HepG2 (cell line): ENCODE data around the gene QSOX2. TPM values are rescaled to one million over a fixed set of nuclear protein-coding genes. Genes with fewer than 3 reads are reported as not detected.

Source experiments
- CBX1 ChIP-seq: IDR thresholded peaks from one replicate; pipeline ENCODE4 v1.6.1; 2016; ENCODE audit warnings: antibody characterized with exemption, low read depth
- CEBPG ChIP-seq: IDR thresholded peaks from 2 replicates; pipeline ENCODE4 v1.6.1; 2016
- HNF4G ChIP-seq, 2 experiments: sonication (generic) in 1 of 2; formaldehyde crosslinking in 1 of 2; IDR thresholded peaks; 2 replicates each; pipeline versions ENCODE4 v1.4.0 to v1.6.1; 2011 to 2020; ENCODE audit warnings: borderline replicate concordance in 2 of 2, low read depth in 2 of 2, mild to moderate bottlenecking in 2 of 2, low read length in 1 of 2, missing genetic modification reagents in 1 of 2, moderate library complexity in 1 of 2
- MTA1 ChIP-seq: sonication (generic); formaldehyde crosslinking; IDR thresholded peaks from 2 replicates; pipeline ENCODE4 v1.4.0; 2020; ENCODE audit warnings: missing genetic modification reagents, mild to moderate bottlenecking, borderline replicate concordance
- NAIF1 ChIP-seq: sonication (generic); formaldehyde crosslinking; IDR thresholded peaks from 2 replicates; pipeline ENCODE4 v1.5.0; 2020; ENCODE audit warnings: mild to moderate bottlenecking, missing genetic modification reagents, borderline replicate concordance
- RCOR2 ChIP-seq: IDR thresholded peaks from 2 replicates; pipeline ENCODE4 v1.6.1; 2016; ENCODE audit warnings: missing biosample characterization, missing genetic modification reagents
- SOX13 ChIP-seq, 3 experiments: fragments of 450-650 bp in 1 of 3; sonication (generic) in 1 of 3; formaldehyde crosslinking in 1 of 3; IDR thresholded peaks in 2 of 3; conservative IDR thresholded peaks in 1 of 3; 2 replicates each; pipeline versions ENCODE4 v1.5.0 to v1.6.1; 2016 to 2020; ENCODE audit warnings: antibody characterized with exemption in 1 of 3, mild to moderate bottlenecking in 1 of 3, missing compliant biosample characterization in 1 of 3, missing genetic modification reagents in 1 of 3, moderate library complexity in 1 of 3
- ZFP36 ChIP-seq: fragments of 150-350 bp; IDR thresholded peaks from 2 replicates; pipeline ENCODE4 v1.6.1; 2018; ENCODE audit warnings: borderline replicate concordance, low read length, low read depth; ENCODE audit not compliant: partially characterized antibody
- ZNF225 ChIP-seq: sonication (generic); formaldehyde crosslinking; IDR thresholded peaks from 2 replicates; pipeline ENCODE4 v1.4.0; 2020; ENCODE audit warnings: mild to moderate bottlenecking, missing genetic modification reagents
- ZNF232 ChIP-seq: sonication (generic); formaldehyde crosslinking; IDR thresholded peaks from 2 replicates; pipeline ENCODE4 v1.4.0; 2020; ENCODE audit warnings: missing genetic modification reagents, borderline replicate concordance
- ZNF367 ChIP-seq: sonication (generic); formaldehyde crosslinking; IDR thresholded peaks from 2 replicates; pipeline ENCODE4 v1.4.0; 2020; ENCODE audit warnings: missing genetic modification reagents, borderline replicate concordance
- ZNF556 ChIP-seq: sonication (generic); formaldehyde crosslinking; IDR thresholded peaks from 2 replicates; pipeline ENCODE4 v1.4.0; 2020; ENCODE audit warnings: mild to moderate bottlenecking, missing genetic modification reagents, borderline replicate concordance
- ZSCAN31 ChIP-seq: sonication (generic); formaldehyde crosslinking; IDR thresholded peaks from 2 replicates; pipeline ENCODE4 v1.5.0; 2020; ENCODE audit warnings: low read depth, mild to moderate bottlenecking, missing genetic modification reagents
- polyA plus RNA-seq, 8 experiments: library from polyadenylated mRNA; depleted of rRNA in 3 of 8; stranded (reverse) in 7 of 8; unstranded in 1 of 8; fragments of >200 nt; fragmentation: Illumina TruSeq in 4 of 8; extraction: Trizol in 4 of 8; gene quantifications; 2 replicates each; pipeline versions ENCODE4 v1.2.1 to v1.2.3, GENCODE V29; 2011 to 2016; ENCODE audit warnings: low read depth in 4 of 8, missing spikeins in 1 of 8, mixed read lengths in 1 of 8; ENCODE audit not compliant: insufficient read depth in 1 of 8
- total RNA-seq, 5 experiments: library from RNA; depleted of rRNA; stranded (reverse); fragments of >200 nt; fragmentation: Illumina TruSeq; extraction: Trizol; gene quantifications; 2 replicates each; pipeline ENCODE4 v1.2.3, GENCODE V29; 2016; ENCODE audit warnings: low read depth in 1 of 5
- TF ChIP-seq, protein P1 (sequence below): IDR thresholded peaks from 2 replicates; pipeline ENCODE4 v1.6.1; 2016; ENCODE audit warnings: low read depth, missing genetic modification reagents, missing compliant biosample characterization
- TF ChIP-seq, protein P2 (sequence below): sonication (generic); formaldehyde crosslinking; IDR thresholded peaks from 2 replicates; pipeline ENCODE4 v1.4.0; 2020; ENCODE audit warnings: missing genetic modification reagents, borderline replicate concordance
- TF ChIP-seq, protein P3 (sequence below): sonication (generic); formaldehyde crosslinking; IDR thresholded peaks from 2 replicates; pipeline ENCODE4 v1.4.0; 2020; ENCODE audit warnings: low read depth, mild to moderate bottlenecking, missing genetic modification reagents
- TF ChIP-seq, protein P4 (sequence below): IDR thresholded peaks from 2 replicates; pipeline ENCODE4 v1.6.1; 2016; ENCODE audit warnings: control low read depth

Gene QSOX2
- total and polyA plus RNA-seq, 2 of the 13 experiments (the other 11 are each of a cell fraction or from before 2014, with no cell fraction given), result 27.1 to 42.1 TPM

DNA sequence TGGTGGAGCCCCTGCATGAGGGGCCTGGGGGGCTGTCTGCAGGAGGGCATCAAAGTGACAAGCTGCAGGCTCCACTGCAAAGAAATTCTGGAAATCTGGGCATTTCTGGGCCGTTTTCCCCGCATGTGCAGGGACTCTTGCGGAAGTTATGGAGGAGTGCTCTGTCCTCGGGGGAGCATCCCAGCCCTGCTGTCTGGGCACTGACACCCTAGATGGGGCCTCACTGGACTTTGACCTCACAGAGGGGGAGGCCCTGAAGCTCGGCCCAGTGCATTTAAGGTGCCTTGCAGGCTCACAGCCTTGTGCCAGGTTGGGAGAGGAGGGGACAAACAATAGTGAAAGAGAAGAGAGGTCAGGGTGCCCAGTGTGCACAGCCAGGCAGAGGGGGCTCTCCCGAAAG lies 76.1 kb downstream of the QSOX2 start (continued):
- TF ChIP-seq, protein P1, sequence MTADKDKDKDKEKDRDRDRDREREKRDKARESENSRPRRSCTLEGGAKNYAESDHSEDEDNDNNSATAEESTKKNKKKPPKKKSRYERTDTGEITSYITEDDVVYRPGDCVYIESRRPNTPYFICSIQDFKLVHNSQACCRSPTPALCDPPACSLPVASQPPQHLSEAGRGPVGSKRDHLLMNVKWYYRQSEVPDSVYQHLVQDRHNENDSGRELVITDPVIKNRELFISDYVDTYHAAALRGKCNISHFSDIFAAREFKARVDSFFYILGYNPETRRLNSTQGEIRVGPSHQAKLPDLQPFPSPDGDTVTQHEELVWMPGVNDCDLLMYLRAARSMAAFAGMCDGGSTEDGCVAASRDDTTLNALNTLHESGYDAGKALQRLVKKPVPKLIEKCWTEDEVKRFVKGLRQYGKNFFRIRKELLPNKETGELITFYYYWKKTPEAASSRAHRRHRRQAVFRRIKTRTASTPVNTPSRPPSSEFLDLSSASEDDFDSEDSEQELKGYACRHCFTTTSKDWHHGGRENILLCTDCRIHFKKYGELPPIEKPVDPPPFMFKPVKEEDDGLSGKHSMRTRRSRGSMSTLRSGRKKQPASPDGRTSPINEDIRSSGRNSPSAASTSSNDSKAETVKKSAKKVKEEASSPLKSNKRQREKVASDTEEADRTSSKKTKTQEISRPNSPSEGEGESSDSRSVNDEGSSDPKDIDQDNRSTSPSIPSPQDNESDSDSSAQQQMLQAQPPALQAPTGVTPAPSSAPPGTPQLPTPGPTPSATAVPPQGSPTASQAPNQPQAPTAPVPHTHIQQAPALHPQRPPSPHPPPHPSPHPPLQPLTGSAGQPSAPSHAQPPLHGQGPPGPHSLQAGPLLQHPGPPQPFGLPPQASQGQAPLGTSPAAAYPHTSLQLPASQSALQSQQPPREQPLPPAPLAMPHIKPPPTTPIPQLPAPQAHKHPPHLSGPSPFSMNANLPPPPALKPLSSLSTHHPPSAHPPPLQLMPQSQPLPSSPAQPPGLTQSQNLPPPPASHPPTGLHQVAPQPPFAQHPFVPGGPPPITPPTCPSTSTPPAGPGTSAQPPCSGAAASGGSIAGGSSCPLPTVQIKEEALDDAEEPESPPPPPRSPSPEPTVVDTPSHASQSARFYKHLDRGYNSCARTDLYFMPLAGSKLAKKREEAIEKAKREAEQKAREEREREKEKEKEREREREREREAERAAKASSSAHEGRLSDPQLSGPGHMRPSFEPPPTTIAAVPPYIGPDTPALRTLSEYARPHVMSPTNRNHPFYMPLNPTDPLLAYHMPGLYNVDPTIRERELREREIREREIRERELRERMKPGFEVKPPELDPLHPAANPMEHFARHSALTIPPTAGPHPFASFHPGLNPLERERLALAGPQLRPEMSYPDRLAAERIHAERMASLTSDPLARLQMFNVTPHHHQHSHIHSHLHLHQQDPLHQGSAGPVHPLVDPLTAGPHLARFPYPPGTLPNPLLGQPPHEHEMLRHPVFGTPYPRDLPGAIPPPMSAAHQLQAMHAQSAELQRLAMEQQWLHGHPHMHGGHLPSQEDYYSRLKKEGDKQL (CRISPR knock-in tag), result no peak
- no peak for TF ChIP-seq ZNF367
- TF ChIP-seq ZNF556 (CRISPR knock-in tag), result no peak
- TF ChIP-seq MTA1, result peak; percentile 18; the same call in 1 of the 2 replicates
- no peak for TF ChIP-seq SOX13 (IDR thresholded peaks at IDR 0.05)
- TF ChIP-seq SOX13 (CRISPR knock-in tag; conservative IDR thresholded peaks at IDR 0.05 in 1 of 2, IDR thresholded peaks at IDR 0.05 in 1 of 2), result peak in 1 of 2 experiments; percentile 22; a peak in 1 of 4 replicates
- TF ChIP-seq CBX1, result no peak
- peak; percentile 89 for TF ChIP-seq HNF4G (IDR thresholded peaks at IDR 0.05; ENCODE audit: borderline replicate concordance, low read depth, low read length)
- TF ChIP-seq HNF4G (CRISPR knock-in tag; IDR thresholded peaks at IDR 0.05; ENCODE audit: borderline replicate concordance, low read depth), result no peak
- TF ChIP-seq, protein P2, sequence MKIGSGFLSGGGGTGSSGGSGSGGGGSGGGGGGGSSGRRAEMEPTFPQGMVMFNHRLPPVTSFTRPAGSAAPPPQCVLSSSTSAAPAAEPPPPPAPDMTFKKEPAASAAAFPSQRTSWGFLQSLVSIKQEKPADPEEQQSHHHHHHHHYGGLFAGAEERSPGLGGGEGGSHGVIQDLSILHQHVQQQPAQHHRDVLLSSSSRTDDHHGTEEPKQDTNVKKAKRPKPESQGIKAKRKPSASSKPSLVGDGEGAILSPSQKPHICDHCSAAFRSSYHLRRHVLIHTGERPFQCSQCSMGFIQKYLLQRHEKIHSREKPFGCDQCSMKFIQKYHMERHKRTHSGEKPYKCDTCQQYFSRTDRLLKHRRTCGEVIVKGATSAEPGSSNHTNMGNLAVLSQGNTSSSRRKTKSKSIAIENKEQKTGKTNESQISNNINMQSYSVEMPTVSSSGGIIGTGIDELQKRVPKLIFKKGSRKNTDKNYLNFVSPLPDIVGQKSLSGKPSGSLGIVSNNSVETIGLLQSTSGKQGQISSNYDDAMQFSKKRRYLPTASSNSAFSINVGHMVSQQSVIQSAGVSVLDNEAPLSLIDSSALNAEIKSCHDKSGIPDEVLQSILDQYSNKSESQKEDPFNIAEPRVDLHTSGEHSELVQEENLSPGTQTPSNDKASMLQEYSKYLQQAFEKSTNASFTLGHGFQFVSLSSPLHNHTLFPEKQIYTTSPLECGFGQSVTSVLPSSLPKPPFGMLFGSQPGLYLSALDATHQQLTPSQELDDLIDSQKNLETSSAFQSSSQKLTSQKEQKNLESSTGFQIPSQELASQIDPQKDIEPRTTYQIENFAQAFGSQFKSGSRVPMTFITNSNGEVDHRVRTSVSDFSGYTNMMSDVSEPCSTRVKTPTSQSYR (CRISPR knock-in tag), result peak; percentile 65; the same call in 1 of the 2 replicates
- no peak for TF ChIP-seq CEBPG (CRISPR knock-in tag)
- TF ChIP-seq, protein P3, sequence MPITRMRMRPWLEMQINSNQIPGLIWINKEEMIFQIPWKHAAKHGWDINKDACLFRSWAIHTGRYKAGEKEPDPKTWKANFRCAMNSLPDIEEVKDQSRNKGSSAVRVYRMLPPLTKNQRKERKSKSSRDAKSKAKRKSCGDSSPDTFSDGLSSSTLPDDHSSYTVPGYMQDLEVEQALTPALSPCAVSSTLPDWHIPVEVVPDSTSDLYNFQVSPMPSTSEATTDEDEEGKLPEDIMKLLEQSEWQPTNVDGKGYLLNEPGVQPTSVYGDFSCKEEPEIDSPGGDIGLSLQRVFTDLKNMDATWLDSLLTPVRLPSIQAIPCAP (CRISPR knock-in tag), result no peak
- no peak for TF ChIP-seq ZNF225
- no peak for TF ChIP-seq RCOR2 (CRISPR knock-in tag)
- no peak for TF ChIP-seq ZFP36
- TF ChIP-seq NAIF1 (CRISPR knock-in tag), result no peak
- TF ChIP-seq, protein P4, sequence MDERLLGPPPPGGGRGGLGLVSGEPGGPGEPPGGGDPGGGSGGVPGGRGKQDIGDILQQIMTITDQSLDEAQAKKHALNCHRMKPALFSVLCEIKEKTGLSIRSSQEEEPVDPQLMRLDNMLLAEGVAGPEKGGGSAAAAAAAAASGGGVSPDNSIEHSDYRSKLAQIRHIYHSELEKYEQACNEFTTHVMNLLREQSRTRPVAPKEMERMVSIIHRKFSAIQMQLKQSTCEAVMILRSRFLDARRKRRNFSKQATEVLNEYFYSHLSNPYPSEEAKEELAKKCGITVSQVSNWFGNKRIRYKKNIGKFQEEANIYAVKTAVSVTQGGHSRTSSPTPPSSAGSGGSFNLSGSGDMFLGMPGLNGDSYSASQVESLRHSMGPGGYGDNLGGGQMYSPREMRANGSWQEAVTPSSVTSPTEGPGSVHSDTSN (CRISPR knock-in tag), result no peak
- no peak for TF ChIP-seq ZSCAN31 (CRISPR knock-in tag)
- no peak for TF ChIP-seq ZNF232 (CRISPR knock-in tag)
